HEK293 (cell line): ENCODE results near the gene DAGLB.
A peak's percentile ranks its signal among the peaks of the same experiment; 100 is the strongest.

Experiments used
- CTCF ChIA-PET: fragments of 350-600 bp; formaldehyde crosslinking; extraction: SDS; loops from one replicate; lab custom pipeline; 2021; ENCODE audit warnings: antibody characterized with exemption; lab: Yijun Ruan, JAX
- POLR2A ChIA-PET: fragments of 300-600 bp; formaldehyde crosslinking; extraction: SDS; loops from one replicate; lab custom pipeline; 2020; ENCODE audit warnings: antibody characterized with exemption, inconsistent platforms; lab: Yijun Ruan, JAX
- H3K27ac ChIP-seq: fragments of 200-500 bp; sonication (Bioruptor generic); 2 replicates; pipeline ENCODE4 v1.5.1; 2014; ENCODE audit warnings: low read depth, low read length, control low read depth, inconsistent platforms; ENCODE audit errors: extremely low read depth
- H3K36me3 ChIP-seq, 2 experiments: fragments of 200-500 bp in 1 of 2; sonication (Bioruptor generic) in 1 of 2; 1 replicate in 1 of 2; 2 replicates in 1 of 2; pipeline ENCODE4 v1.5.1; 2014 to 2017; ENCODE audit warnings: inconsistent platforms in 2 of 2, low read length in 2 of 2; ENCODE audit not compliant: control insufficient read depth in 2 of 2, insufficient read depth in 1 of 2
- H3K4me1 ChIP-seq: fragments of 200-500 bp; sonication (Bioruptor generic); 2 replicates; pipeline ENCODE4 v1.5.1; 2014; ENCODE audit warnings: mild to moderate bottlenecking, low read length, inconsistent platforms; ENCODE audit not compliant: control insufficient read depth, insufficient read depth
- H3K4me3 ChIP-seq: 2 replicates; pipeline ENCODE4 v1.5.1; 2011; ENCODE audit warnings: low read depth, mild to moderate bottlenecking, control low read depth, low read length, moderate library complexity
- H3K9me3 ChIP-seq: fragments of 200-500 bp; sonication (Bioruptor generic); 2 replicates; pipeline ENCODE4 v1.5.1; 2014; ENCODE audit warnings: low read depth, low read length, inconsistent platforms; ENCODE audit not compliant: control insufficient read depth, insufficient read depth
- FEZF1 ChIP-seq: fragments of 450-650 bp; formaldehyde crosslinking; IDR thresholded peaks from 2 replicates; pipeline ENCODE4 v1.5.1; 2016; ENCODE audit warnings: missing biosample characterization, missing genetic modification characterization
- HOXD13 ChIP-seq: sonication (generic); formaldehyde crosslinking; IDR thresholded peaks from 2 replicates; pipeline ENCODE4 v1.8.0; 2022; ENCODE audit warnings: missing genetic modification reagents, borderline replicate concordance
- KLF7 ChIP-seq: fragments of 450-650 bp; formaldehyde crosslinking; IDR thresholded peaks from 2 replicates; pipeline ENCODE4 v1.5.1; 2016; ENCODE audit warnings: missing biosample characterization, missing genetic modification characterization, borderline replicate concordance
- SCRT2 ChIP-seq: fragments of 450-650 bp; formaldehyde crosslinking; IDR thresholded peaks from 2 replicates; pipeline ENCODE4 v1.5.1; 2016; ENCODE audit warnings: missing biosample characterization, missing genetic modification characterization
- SETDB1 ChIP-seq: IDR thresholded peaks from one replicate; pipeline ENCODE4 v1.6.1; 2017; ENCODE audit warnings: mild to moderate bottlenecking, low read length, moderate library complexity, mixed read lengths; ENCODE audit not compliant: insufficient read length
- ZEB2 ChIP-seq: fragments of 450-650 bp; formaldehyde crosslinking; IDR thresholded peaks from 2 replicates; pipeline ENCODE4 v1.5.1; 2016; ENCODE audit warnings: missing biosample characterization, missing genetic modification characterization
- ZFP41 ChIP-seq: fragments of 450-650 bp; formaldehyde crosslinking; IDR thresholded peaks from 2 replicates; pipeline ENCODE4 v1.5.1; 2016; ENCODE audit warnings: missing biosample characterization, missing genetic modification characterization, borderline replicate concordance
- ZNF112 ChIP-seq: fragments of 450-650 bp; formaldehyde crosslinking; IDR thresholded peaks from 2 replicates; pipeline ENCODE4 v1.5.0; 2017; ENCODE audit warnings: missing biosample characterization, missing genetic modification characterization
- ZNF202 ChIP-seq: fragments of 450-650 bp; formaldehyde crosslinking; IDR thresholded peaks from 2 replicates; pipeline ENCODE4 v1.5.1; 2016; ENCODE audit warnings: missing biosample characterization, missing genetic modification characterization, borderline replicate concordance
- ZNF214 ChIP-seq: fragments of 450-650 bp; formaldehyde crosslinking; IDR thresholded peaks from 2 replicates; pipeline ENCODE4 v1.5.1; 2017; ENCODE audit warnings: missing biosample characterization, mild to moderate bottlenecking, missing genetic modification characterization, borderline replicate concordance
- ZNF292 ChIP-seq: fragments of 450-650 bp; formaldehyde crosslinking; IDR thresholded peaks from 2 replicates; pipeline ENCODE4 v1.5.1; 2016; ENCODE audit warnings: low read depth, missing biosample characterization, missing genetic modification characterization, borderline replicate concordance
- ZNF335 ChIP-seq: fragments of 450-650 bp; formaldehyde crosslinking; conservative IDR thresholded peaks from 2 replicates; pipeline ENCODE4 v1.5.1; 2016; ENCODE audit warnings: missing biosample characterization, missing genetic modification characterization
- ZNF510 ChIP-seq: fragments of 450-650 bp; formaldehyde crosslinking; IDR thresholded peaks from 2 replicates; pipeline ENCODE4 v1.5.1; 2018; ENCODE audit warnings: mild to moderate bottlenecking, missing genetic modification characterization, missing biosample characterization; ENCODE audit not compliant: insufficient replicate concordance
- ZNF514 ChIP-seq: fragments of 450-650 bp; formaldehyde crosslinking; IDR thresholded peaks from 2 replicates; pipeline ENCODE4 v1.5.1; 2016; ENCODE audit warnings: missing biosample characterization, missing genetic modification characterization
- ZNF549 ChIP-seq: fragments of 450-650 bp; IDR thresholded peaks from 2 replicates; pipeline ENCODE4 v1.5.1; 2018; ENCODE audit warnings: missing biosample characterization, missing genetic modification characterization, mild to moderate bottlenecking, inconsistent platforms, moderate library complexity
- ZNF571 ChIP-seq: fragments of 450-650 bp; formaldehyde crosslinking; IDR thresholded peaks from 2 replicates; pipeline ENCODE4 v1.5.0; 2017; ENCODE audit warnings: missing biosample characterization, missing genetic modification characterization
- ZNF600 ChIP-seq: fragments of 450-650 bp; formaldehyde crosslinking; IDR thresholded peaks from 2 replicates; pipeline ENCODE4 v1.5.1; 2016; ENCODE audit warnings: missing biosample characterization, missing genetic modification characterization
- ZNF670 ChIP-seq: fragments of 450-650 bp; formaldehyde crosslinking; IDR thresholded peaks from 2 replicates; pipeline ENCODE4 v1.5.1; 2016; ENCODE audit warnings: missing biosample characterization, missing genetic modification characterization, low read depth
- ZNF777 ChIP-seq: fragments of 450-650 bp; formaldehyde crosslinking; IDR thresholded peaks from 2 replicates; pipeline ENCODE4 v1.5.1; 2017; ENCODE audit warnings: missing biosample characterization, missing genetic modification characterization, borderline replicate concordance
- ZNF785 ChIP-seq: fragments of 450-650 bp; formaldehyde crosslinking; IDR thresholded peaks from 2 replicates; pipeline ENCODE4 v1.5.1; 2016; ENCODE audit warnings: missing biosample characterization, missing genetic modification characterization
- ZNF837 ChIP-seq: fragments of 450-650 bp; formaldehyde crosslinking; IDR thresholded peaks from 2 replicates; pipeline ENCODE4 v1.5.1; 2016; ENCODE audit warnings: missing biosample characterization, missing genetic modification characterization
- ZNF843 ChIP-seq: fragments of 450-650 bp; formaldehyde crosslinking; IDR thresholded peaks from 2 replicates; pipeline ENCODE4 v1.5.1; 2016; ENCODE audit warnings: missing biosample characterization, missing genetic modification characterization
- ZXDB ChIP-seq: fragments of 450-650 bp; formaldehyde crosslinking; IDR thresholded peaks from 2 replicates; pipeline ENCODE4 v1.5.1; 2016; ENCODE audit warnings: missing biosample characterization, missing genetic modification characterization
- TF ChIP-seq, protein P1 (sequence below): fragments of 450-650 bp; formaldehyde crosslinking; IDR thresholded peaks from 2 replicates; pipeline ENCODE4 v1.5.1; 2016; ENCODE audit warnings: missing biosample characterization, missing genetic modification characterization
- TF ChIP-seq, protein P2 (sequence below): fragments of 450-650 bp; formaldehyde crosslinking; IDR thresholded peaks from 2 replicates; pipeline ENCODE4 v1.5.1; 2016; ENCODE audit warnings: missing biosample characterization, missing genetic modification characterization
- TF ChIP-seq, protein P3 (sequence below): fragments of 450-650 bp; formaldehyde crosslinking; IDR thresholded peaks from 2 replicates; pipeline ENCODE4 v1.5.1; 2016; ENCODE audit warnings: missing biosample characterization, missing genetic modification characterization
- TF ChIP-seq, protein P4 (sequence below): fragments of 450-650 bp; formaldehyde crosslinking; IDR thresholded peaks from 2 replicates; pipeline ENCODE4 v1.5.1; 2016; ENCODE audit warnings: missing biosample characterization, missing genetic modification characterization

Gene DAGLB

DNA sequence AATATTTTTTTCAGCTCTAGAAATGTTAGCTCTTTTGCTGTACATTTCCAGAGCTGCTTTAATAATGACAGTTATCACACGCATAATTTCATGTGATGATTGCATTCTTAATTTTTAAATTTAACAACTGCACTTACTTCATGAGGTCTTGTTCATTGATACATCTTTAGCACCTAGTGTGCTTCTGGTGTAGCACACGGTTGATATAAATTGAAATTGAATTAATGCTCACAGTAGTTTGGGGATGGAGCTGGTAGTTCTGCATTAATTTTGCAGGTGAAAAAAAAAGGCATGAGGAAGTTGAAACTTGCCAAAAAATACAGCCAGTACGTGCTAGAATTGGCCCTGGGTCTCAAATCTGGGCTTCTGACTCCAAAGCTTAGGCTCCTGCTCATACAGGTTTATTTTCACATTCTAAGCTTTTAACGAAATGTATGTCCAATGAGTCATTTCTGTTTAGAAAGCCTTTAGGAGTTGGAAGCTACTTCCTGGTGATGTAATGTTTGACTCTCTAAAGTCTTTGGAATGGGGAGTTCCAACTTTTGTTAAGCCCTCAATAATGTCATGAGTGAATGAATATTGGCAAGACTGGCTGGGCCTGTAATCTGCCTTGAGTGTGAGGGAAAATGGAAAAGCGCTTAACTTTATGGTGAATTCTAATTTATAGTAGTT lies 62.5 kb downstream of the DAGLB start (continued):
- TF ChIP-seq ZNF514 (no peak), FEZF1 (tag by site-specific recombination) (peak; percentile 28; the same call in 1 of the 2 replicates), ZNF785 (tag by site-specific recombination) (no peak), ZNF571 (no peak), ZXDB (tag by site-specific recombination) (0 out of 2 replicates have a peak, but pooled peaks have one; percentile 22), ZNF600 (tag by site-specific recombination) (peak; percentile 52), KLF7 (tag by site-specific recombination) (no peak), SCRT2 (tag by site-specific recombination) (peak; percentile 89)
- TF ChIP-seq, all 188 proteins: peak for 31

DNA sequence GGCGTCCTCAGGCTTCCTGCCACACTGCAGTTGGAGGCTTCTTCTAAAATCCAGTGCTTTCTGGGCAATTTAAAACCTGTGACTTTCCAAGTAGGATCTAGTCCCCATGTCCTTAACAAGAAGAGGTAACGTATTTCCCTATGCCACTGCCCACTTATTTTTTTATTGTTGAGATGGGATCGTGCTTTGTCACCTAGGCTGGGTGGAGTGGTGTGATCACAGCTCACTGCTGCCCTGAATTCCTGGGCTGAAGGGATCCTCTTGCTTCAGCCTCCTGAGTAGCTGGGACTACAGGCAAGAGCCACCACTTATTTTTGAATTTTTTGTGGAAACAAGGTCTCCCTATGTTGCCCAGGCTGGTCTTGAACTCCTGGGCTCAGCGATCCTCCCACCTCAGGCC lies 63.4 kb downstream of the DAGLB start:
- no peak overlapping the region for H3K4me3 ChIP-seq
- POLR2A ChIA-PET: no interaction called here
- H3K27ac ChIP-seq: 0 out of 2 replicates have a peak overlapping the region, but pooled peaks have one; percentile 1

More for the DNA sequence above, 63.4 kb downstream of the DAGLB start:
- H3K4me1 ChIP-seq: peaks cover 14% of the 10 kb centered on the region
- H3K9me3 ChIP-seq: no peaks in the 10 kb centered on the region
- CTCF ChIA-PET: no interaction called here
- H3K36me3 ChIP-seq: peaks cover 14 to 18% of the 10 kb centered on the region in 2 experiments; a peak in 2 of 3 replicates
- TF ChIP-seq ZEB2 (tag by site-specific recombination) (no peak), HOXD13 (CRISPR knock-in tag) (no peak), ZNF777 (tag by site-specific recombination) (no peak), ZNF202 (tag by site-specific recombination) (no peak), ZFP41 (tag by site-specific recombination) (no peak), ZNF670 (no peak), ZNF549 (tag by site-specific recombination) (no peak), ZNF514 (no peak), ZNF843 (tag by site-specific recombination) (no peak), ZNF292 (tag by site-specific recombination) (no peak), ZNF335 (tag by site-specific recombination) (no peak), ZNF510 (tag by site-specific recombination) (no peak), SETDB1 (no peak), ZNF837 (tag by site-specific recombination) (no peak), ZNF112 (no peak), ZNF214 (tag by site-specific recombination) (no peak)
- TF ChIP-seq, protein P1, sequence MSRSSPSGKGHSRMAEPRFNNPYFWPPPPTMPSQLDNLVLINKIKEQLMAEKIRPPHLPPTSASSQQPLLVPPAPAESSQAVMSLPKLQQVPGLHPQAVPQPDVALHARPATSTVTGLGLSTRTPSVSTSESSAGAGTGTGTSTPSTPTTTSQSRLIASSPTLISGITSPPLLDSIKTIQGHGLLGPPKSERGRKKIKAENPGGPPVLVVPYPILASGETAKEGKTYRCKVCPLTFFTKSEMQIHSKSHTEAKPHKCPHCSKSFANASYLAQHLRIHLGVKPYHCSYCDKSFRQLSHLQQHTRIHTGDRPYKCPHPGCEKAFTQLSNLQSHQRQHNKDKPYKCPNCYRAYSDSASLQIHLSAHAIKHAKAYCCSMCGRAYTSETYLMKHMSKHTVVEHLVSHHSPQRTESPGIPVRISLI (tag by site-specific recombination): no peak
- TF ChIP-seq, protein P2, sequence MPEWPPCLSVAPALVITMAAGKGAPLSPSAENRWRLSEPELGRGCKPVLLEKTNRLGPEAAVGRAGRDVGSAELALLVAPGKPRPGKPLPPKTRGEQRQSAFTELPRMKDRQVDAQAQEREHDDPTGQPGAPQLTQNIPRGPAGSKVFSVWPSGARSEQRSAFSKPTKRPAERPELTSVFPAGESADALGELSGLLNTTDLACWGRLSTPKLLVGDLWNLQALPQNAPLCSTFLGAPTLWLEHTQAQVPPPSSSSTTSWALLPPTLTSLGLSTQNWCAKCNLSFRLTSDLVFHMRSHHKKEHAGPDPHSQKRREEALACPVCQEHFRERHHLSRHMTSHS: no peak
- TF ChIP-seq, protein P3, sequence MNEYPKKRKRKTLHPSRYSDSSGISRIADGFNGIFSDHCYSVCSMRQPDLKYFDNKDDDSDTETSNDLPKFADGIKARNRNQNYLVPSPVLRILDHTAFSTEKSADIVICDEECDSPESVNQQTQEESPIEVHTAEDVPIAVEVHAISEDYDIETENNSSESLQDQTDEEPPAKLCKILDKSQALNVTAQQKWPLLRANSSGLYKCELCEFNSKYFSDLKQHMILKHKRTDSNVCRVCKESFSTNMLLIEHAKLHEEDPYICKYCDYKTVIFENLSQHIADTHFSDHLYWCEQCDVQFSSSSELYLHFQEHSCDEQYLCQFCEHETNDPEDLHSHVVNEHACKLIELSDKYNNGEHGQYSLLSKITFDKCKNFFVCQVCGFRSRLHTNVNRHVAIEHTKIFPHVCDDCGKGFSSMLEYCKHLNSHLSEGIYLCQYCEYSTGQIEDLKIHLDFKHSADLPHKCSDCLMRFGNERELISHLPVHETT (tag by site-specific recombination): no peak
- TF ChIP-seq, protein P4, sequence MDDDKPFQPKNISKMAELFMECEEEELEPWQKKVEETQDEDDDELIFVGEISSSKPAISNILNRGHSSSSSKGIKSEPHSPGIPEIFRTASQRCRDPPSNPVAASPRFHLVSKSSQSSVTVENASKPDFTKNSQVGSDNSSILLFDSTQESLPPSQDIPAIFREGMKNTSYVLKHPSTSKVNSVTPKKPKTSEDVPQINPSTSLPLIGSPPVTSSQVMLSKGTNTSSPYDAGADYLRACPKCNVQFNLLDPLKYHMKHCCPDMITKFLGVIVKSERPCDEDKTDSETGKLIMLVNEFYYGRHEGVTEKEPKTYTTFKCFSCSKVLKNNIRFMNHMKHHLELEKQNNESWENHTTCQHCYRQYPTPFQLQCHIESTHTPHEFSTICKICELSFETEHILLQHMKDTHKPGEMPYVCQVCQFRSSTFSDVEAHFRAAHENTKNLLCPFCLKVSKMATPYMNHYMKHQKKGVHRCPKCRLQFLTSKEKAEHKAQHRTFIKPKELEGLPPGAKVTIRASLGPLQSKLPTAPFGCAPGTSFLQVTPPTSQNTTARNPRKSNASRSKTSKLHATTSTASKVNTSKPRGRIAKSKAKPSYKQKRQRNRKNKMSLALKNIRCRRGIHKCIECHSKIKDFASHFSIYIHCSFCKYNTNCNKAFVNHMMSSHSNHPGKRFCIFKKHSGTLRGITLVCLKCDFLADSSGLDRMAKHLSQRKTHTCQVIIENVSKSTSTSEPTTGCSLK (tag by site-specific recombination): no peak
